OCI-LY1 (cell line): Measurements from ENCODE around the gene JADE3.

Experiments
- H2AFZ ChIP-seq: fragments of 200-600 bp; sonication (generic), shearing (Covaris generic); 2 replicates; pipeline ENCODE4 v1.6.0; 2014; ENCODE audit warnings: antibody characterized with exemption, mild to moderate bottlenecking, low read length
- H3F3A ChIP-seq: fragments of 200-600 bp; sonication (generic), shearing (Covaris generic); 2 replicates; pipeline ENCODE4 v1.6.0; 2014; ENCODE audit warnings: mild to moderate bottlenecking, antibody characterized with exemption, low read length, moderate library complexity; ENCODE audit not compliant: insufficient read depth
- H3K27ac ChIP-seq: fragments of 200-600 bp; sonication (generic); 2 replicates; pipeline ENCODE4 v1.5.1; 2014; ENCODE audit warnings: low read length, mixed run types, mild to moderate bottlenecking, low read depth; ENCODE audit not compliant: poor library complexity, severe bottlenecking
- H3K27me3 ChIP-seq: fragments of 200-600 bp; sonication (generic); 2 replicates; pipeline ENCODE4 v1.6.0; 2014; ENCODE audit warnings: antibody characterized with exemption, mild to moderate bottlenecking, low read length, moderate library complexity; ENCODE audit not compliant: insufficient read depth
- H3K36me3 ChIP-seq: fragments of 200-600 bp; sonication (generic); 2 replicates; pipeline ENCODE4 v1.6.1; 2014; ENCODE audit warnings: mild to moderate bottlenecking, antibody characterized with exemption, low read length, moderate library complexity, mixed read lengths; ENCODE audit not compliant: insufficient read depth
- H3K4me1 ChIP-seq: fragments of 200-600 bp; sonication (generic); 2 replicates; pipeline ENCODE4 v1.5.1; 2014; ENCODE audit warnings: mild to moderate bottlenecking, low read length, moderate library complexity; ENCODE audit not compliant: insufficient read depth, severe bottlenecking
- H3K4me2 ChIP-seq: fragments of 200-600 bp; sonication (generic), shearing (Covaris generic); 2 replicates; pipeline ENCODE4 v1.6.1; 2014; ENCODE audit warnings: low read length
- H3K4me3 ChIP-seq: fragments of 200-600 bp; sonication (generic); 2 replicates; pipeline ENCODE4 v1.5.1; 2014; ENCODE audit warnings: low read length, low read depth, mild to moderate bottlenecking, mixed read lengths; ENCODE audit not compliant: poor library complexity, severe bottlenecking
- H3K79me2 ChIP-seq: fragments of 200-600 bp; shearing (Covaris generic); 2 replicates; pipeline ENCODE4 v1.6.1; 2016; ENCODE audit warnings: mixed run types, low read length, mixed read lengths; ENCODE audit not compliant: insufficient read depth
- H3K9ac ChIP-seq: fragments of 200-600 bp; sonication (generic), shearing (Covaris generic); 2 replicates; pipeline ENCODE4 v1.6.1; 2014; ENCODE audit warnings: mild to moderate bottlenecking, low read length, mixed read lengths
- H3K9me2 ChIP-seq: fragments of 200-600 bp; sonication (generic), shearing (Covaris generic); 2 replicates; pipeline ENCODE4 v1.6.1; 2014; ENCODE audit warnings: low read depth, mild to moderate bottlenecking, low read length, mixed read lengths
- H3K9me3 ChIP-seq: fragments of 200-600 bp; shearing (Covaris generic); 2 replicates; pipeline ENCODE4 v1.6.1; 2014; ENCODE audit warnings: low read length, mixed read lengths
- H4K20me1 ChIP-seq: fragments of 200-600 bp; sonication (generic), shearing (Covaris generic); 2 replicates; pipeline ENCODE4 v1.6.0; 2016; ENCODE audit warnings: mild to moderate bottlenecking, low read length; ENCODE audit not compliant: insufficient read depth
- EZH2 ChIP-seq: fragments of 200-600 bp; sonication (generic), shearing (Covaris generic); IDR thresholded peaks from 2 replicates; pipeline ENCODE4 v1.8.0; 2017; ENCODE audit warnings: borderline replicate concordance, mixed run types, mild to moderate bottlenecking, antibody characterized with exemption, low read length, moderate library complexity, mixed read lengths
- TF ChIP-seq, protein P1 (sequence below): fragments of 200-600 bp; sonication (generic), shearing (Covaris generic); IDR thresholded peaks from 2 replicates; pipeline ENCODE4 v1.5.1; 2017; ENCODE audit warnings: mild to moderate bottlenecking, antibody characterized with exemption, low read length, moderate library complexity, mixed read lengths

Gene JADE3

DNA sequence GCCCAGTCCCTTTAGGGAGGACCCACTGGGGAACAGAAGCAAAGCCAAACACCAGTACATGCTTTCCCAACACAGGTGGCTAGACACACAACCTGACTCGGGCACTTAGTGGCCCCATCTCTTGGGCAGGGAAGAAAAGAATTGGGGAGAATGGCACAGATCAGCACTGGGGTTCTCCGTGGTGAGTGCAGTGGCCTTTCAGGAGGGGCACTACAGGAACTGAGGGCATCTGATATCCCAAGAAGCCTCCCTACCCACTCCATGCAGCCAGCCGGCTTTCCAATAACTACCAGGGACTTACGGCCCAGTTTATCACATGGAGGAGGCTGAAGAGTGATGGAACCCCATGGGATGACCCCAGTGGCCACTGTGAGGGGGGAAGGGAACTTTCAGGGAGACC, 189.0 kb downstream of the JADE3 start:
- TF ChIP-seq, protein P1, sequence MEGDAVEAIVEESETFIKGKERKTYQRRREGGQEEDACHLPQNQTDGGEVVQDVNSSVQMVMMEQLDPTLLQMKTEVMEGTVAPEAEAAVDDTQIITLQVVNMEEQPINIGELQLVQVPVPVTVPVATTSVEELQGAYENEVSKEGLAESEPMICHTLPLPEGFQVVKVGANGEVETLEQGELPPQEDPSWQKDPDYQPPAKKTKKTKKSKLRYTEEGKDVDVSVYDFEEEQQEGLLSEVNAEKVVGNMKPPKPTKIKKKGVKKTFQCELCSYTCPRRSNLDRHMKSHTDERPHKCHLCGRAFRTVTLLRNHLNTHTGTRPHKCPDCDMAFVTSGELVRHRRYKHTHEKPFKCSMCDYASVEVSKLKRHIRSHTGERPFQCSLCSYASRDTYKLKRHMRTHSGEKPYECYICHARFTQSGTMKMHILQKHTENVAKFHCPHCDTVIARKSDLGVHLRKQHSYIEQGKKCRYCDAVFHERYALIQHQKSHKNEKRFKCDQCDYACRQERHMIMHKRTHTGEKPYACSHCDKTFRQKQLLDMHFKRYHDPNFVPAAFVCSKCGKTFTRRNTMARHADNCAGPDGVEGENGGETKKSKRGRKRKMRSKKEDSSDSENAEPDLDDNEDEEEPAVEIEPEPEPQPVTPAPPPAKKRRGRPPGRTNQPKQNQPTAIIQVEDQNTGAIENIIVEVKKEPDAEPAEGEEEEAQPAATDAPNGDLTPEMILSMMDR: no peak
- no peak for TF ChIP-seq EZH2
- Histone ChIP-seq H2AFZ (no peak overlapping the region), H3K4me1 (peaks cover 5% of the 10 kb centered on the region), H3K27me3 (no peaks in the 10 kb centered on the region), H3K4me2 (no peak overlapping the region), H3K9ac (no peak overlapping the region), H3K79me2 (no peaks in the 10 kb centered on the region), H3K9me2 (no peaks in the 10 kb centered on the region), H3F3A (no peaks in the 10 kb centered on the region), H3K4me3 (no peak overlapping the region), H3K9me3 (no peaks in the 10 kb centered on the region), H3K27ac (no peak overlapping the region), H4K20me1 (no peaks in the 10 kb centered on the region), H3K36me3 (no peaks in the 10 kb centered on the region)
